Rectal smooth muscle tissue (tissue), 1 donor: Measurements from ENCODE around the gene EXOSC1.
"Not testable (repeated sequence)": the region's sequence is repeated elsewhere in the genome, so short reads cannot be mapped to it uniquely, and the experiment has no call there.

Experiments
- H3K27ac ChIP-seq: one replicate; pipeline ENCODE4 v1.7.0; 2013; ENCODE audit warnings: low read depth, low read length, inconsistent platforms
- H3K27me3 ChIP-seq: one replicate; pipeline ENCODE4 v1.7.0; 2013; ENCODE audit warnings: low read length; ENCODE audit not compliant: control insufficient read depth, insufficient read depth
- H3K36me3 ChIP-seq: one replicate; pipeline ENCODE4 v1.7.0; 2013; ENCODE audit warnings: low read length; ENCODE audit not compliant: control insufficient read depth, insufficient read depth
- H3K4me1 ChIP-seq: one replicate; pipeline ENCODE4 v1.7.0; 2013; ENCODE audit warnings: low read length; ENCODE audit not compliant: control insufficient read depth, insufficient read depth
- H3K4me3 ChIP-seq: one replicate; pipeline ENCODE4 v1.7.0; 2013; ENCODE audit warnings: low read length
- H3K9ac ChIP-seq: one replicate; pipeline ENCODE4 v1.7.0; 2013; ENCODE audit warnings: low read length

Gene EXOSC1

GRCh38 chr10:97474918-97475317 is 29.1 kb upstream of the EXOSC1 start:
- Histone ChIP-seq H3K4me3 (no peak overlapping the region), H3K9ac (no peak overlapping the region), H3K36me3 (peaks cover 41% of the 10 kb centered on the region), H3K27ac (no peak overlapping the region), H3K27me3 (no peaks in the 10 kb centered on the region), H3K4me1 (no peaks in the 10 kb centered on the region)

GRCh38 chr10:97468781-97469180 is 23.0 kb upstream of the EXOSC1 start:
- H3K4me1 ChIP-seq, H3K27ac ChIP-seq, H3K9ac ChIP-seq, H3K4me3 ChIP-seq, H3K27me3 ChIP-seq: not testable (repeated sequence)
- peaks cover 50% of the 10 kb centered on the region for H3K36me3 ChIP-seq

DNA sequence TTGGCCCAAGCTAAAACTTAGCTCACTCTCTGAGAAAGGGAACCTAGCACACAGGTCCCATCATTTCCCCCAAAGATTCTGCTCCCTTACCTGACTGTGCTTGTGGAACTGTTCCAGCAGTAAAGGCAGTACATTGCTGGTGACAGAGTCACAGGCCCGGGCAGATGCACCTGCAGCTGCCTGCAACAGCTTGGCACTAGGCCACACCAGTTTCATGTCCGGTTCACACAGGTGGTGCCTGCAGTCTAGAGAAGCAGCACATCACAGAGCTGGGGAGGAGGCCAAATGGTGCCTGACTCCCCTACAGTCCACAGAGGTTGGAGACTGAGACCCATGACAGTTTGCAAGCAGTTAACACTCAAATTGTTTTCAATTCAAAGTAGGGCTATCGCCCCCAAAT is 22.4 kb upstream of the EXOSC1 start:
- H3K27ac ChIP-seq = no peak overlapping the region
- peaks cover 50% of the 10 kb centered on the region for H3K36me3 ChIP-seq
- no peak overlapping the region for H3K9ac ChIP-seq

GRCh38 chr10:97466755-97467154 is 20.9 kb upstream of the EXOSC1 start:
- no peak overlapping the region for H3K27ac ChIP-seq
- no peaks in the 10 kb centered on the region for H3K4me1 ChIP-seq
- no peak overlapping the region for H3K4me3 ChIP-seq
- H3K9ac ChIP-seq = no peak overlapping the region
- H3K36me3 ChIP-seq = peaks cover 54% of the 10 kb centered on the region
- no peaks in the 10 kb centered on the region for H3K27me3 ChIP-seq

More for the DNA sequence above, 22.4 kb upstream of the EXOSC1 start:
- Histone ChIP-seq H3K4me3 (no peak overlapping the region), H3K27me3 (no peaks in the 10 kb centered on the region), H3K4me1 (no peaks in the 10 kb centered on the region)

DNA sequence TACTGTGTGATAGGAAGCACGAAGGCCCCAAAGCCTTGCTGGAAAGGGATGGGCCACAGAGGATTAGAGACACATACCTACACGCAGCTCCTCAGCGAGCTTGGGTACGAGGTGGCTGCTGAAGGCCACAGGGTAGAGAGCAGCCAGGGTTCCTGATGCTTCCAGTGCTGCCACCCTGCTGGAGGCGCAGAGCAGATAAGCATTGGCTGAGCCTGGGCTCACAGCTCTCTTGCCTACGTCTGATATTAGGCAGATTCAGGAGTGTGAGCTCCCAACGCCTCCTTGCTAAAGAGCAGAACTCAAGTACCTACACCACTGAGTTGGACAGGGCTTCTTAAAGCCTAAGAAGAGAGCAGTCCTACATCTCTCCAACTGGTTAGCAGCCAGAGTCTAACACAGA is 20.2 kb upstream of the EXOSC1 start:
- Histone ChIP-seq H3K36me3 (peaks cover 62% of the 10 kb centered on the region), H3K9ac (no peak overlapping the region), H3K4me1 (no peaks in the 10 kb centered on the region), H3K4me3 (no peak overlapping the region), H3K27ac (no peak overlapping the region), H3K27me3 (no peaks in the 10 kb centered on the region)

DNA sequence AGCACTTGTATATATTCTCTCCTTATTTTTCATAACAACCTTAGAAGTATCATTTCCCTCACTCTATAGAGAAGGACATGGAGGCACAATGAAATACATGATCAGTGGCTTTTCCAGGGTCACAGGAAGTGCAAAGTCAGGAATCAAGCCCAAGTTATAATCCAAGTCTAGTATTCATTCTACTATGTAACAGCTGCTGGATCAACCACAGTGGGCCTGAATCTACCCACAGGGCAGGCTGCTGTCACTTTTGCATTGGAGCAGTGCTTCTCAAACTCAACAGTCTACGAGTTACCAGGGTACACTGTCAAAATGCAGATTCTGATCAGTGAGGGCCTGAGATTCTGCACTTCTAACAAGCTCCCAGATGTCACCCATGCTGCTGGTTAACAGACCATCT is 18.4 kb upstream of the EXOSC1 start:
- no peaks in the 10 kb centered on the region for H3K4me1 ChIP-seq

DNA sequence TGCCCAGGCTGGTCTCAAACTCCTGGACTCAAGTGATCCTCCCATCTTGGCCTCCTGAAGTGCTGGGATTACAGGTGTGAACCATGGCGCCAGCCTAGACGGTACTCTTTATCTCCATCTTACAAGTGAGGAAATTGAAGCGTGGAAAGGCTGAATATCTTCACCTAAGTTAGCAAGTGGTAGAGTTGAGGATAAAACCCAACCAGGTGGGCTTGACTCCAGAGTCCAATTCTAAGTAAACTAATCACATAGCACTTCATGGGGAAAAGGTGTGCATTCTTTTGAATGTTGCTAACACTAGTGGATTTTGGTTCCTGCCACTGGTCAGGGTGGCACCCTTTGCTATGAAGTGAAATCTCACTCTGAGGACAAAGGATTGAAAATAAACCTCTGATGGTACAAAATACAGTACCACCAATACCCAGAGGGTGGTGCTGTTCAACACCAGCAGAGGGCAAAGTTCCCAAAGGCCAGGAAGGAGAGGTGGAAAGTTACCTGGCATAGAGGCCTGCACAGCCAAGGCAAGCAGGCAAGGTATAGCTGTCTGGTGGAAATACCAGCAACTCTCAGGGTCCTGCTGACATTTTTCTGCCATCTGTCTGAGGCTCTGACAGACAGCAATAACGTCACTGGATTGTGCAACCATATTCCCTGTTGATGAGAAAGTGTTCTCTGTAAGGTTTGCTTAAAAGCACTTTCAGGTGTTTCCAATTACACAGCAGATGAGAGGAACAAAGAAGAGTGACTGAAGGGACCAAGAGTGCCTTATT is 17.7 kb upstream of the EXOSC1 start:
- no peak overlapping the region for H3K9ac ChIP-seq
- H3K36me3 ChIP-seq = peaks cover 59% of the 10 kb centered on the region
- no peak overlapping the region for H3K27ac ChIP-seq
- H3K4me3 ChIP-seq = no peak overlapping the region
- no peaks in the 10 kb centered on the region for H3K4me1 ChIP-seq
- no peaks in the 10 kb centered on the region for H3K27me3 ChIP-seq

More for the DNA sequence above, 18.4 kb upstream of the EXOSC1 start:
- H3K27ac ChIP-seq = no peak overlapping the region
- H3K27me3 ChIP-seq = no peaks in the 10 kb centered on the region
- H3K4me3 ChIP-seq = no peak overlapping the region
- H3K36me3 ChIP-seq = peaks cover 60% of the 10 kb centered on the region
- no peak overlapping the region for H3K9ac ChIP-seq

DNA sequence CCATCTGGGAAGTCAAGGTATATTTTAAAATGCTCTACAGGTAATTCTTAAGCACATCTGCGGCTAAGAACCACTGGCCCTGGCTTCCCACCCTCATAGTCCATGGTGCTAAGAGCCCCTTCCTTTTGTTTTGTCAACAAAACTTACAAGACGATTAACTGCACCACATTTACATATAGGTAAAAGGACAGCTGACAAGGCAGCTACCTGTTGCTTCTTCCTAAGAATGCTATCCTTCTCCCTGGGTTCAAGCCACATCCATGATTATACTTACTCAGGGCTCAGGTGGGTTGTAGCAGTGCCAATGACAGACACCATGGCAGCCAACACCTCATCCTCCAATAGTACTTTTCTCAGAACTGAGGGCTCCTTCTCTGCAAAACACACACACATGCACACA is 16.5 kb upstream of the EXOSC1 start:
- peaks cover 54% of the 10 kb centered on the region for H3K36me3 ChIP-seq
- no peaks in the 10 kb centered on the region for H3K27me3 ChIP-seq
- no peak overlapping the region for H3K27ac ChIP-seq
- H3K4me1 ChIP-seq = no peaks in the 10 kb centered on the region
- H3K4me3 ChIP-seq = no peak overlapping the region
- H3K9ac ChIP-seq = no peak overlapping the region

GRCh38 chr10:97459933-97460332 is 14.1 kb upstream of the EXOSC1 start:
- no peak overlapping the region for H3K4me3 ChIP-seq
- H3K4me1 ChIP-seq = no peaks in the 10 kb centered on the region
- H3K27ac ChIP-seq = no peak overlapping the region
- no peak overlapping the region for H3K9ac ChIP-seq
- no peaks in the 10 kb centered on the region for H3K27me3 ChIP-seq
- H3K36me3 ChIP-seq = peaks cover 37% of the 10 kb centered on the region

- H3K4me1 ChIP-seq = no peaks in the 10 kb centered on the region
- no peaks in the 10 kb centered on the region for H3K27me3 ChIP-seq
- H3K36me3 ChIP-seq = peaks cover 37% of the 10 kb centered on the region
- H3K27ac ChIP-seq = no peak overlapping the region
- no peak overlapping the region for H3K4me3 ChIP-seq
- H3K9ac ChIP-seq = no peak overlapping the region
Observed at GRCh38 chr10:97459111-97459510, 13.3 kb upstream of the EXOSC1 start.

DNA sequence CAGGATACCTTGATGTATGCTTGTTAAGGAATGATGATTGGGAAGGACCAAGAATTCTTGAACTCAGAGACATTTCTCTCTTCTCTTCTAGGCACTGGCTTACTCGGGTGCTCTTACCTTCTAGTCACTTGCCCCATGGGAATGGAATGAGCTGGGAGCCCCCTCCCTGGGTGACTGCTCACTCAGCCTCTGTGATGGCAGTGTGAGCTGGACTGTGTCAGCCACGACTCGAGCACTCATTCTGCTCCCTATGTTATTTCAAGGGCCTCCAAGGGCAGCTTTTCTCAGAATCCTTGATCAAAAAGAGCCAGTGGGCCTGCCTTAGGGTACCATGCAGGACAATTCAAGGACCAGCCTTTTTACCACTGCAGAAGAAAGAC is 10.9 kb upstream of the EXOSC1 start:
- no peak overlapping the region for H3K9ac ChIP-seq
- H3K27ac ChIP-seq = no peak overlapping the region
- no peak overlapping the region for H3K4me3 ChIP-seq
- no peaks in the 10 kb centered on the region for H3K27me3 ChIP-seq
- H3K36me3 ChIP-seq = peaks cover 35% of the 10 kb centered on the region
- H3K4me1 ChIP-seq = no peaks in the 10 kb centered on the region

DNA sequence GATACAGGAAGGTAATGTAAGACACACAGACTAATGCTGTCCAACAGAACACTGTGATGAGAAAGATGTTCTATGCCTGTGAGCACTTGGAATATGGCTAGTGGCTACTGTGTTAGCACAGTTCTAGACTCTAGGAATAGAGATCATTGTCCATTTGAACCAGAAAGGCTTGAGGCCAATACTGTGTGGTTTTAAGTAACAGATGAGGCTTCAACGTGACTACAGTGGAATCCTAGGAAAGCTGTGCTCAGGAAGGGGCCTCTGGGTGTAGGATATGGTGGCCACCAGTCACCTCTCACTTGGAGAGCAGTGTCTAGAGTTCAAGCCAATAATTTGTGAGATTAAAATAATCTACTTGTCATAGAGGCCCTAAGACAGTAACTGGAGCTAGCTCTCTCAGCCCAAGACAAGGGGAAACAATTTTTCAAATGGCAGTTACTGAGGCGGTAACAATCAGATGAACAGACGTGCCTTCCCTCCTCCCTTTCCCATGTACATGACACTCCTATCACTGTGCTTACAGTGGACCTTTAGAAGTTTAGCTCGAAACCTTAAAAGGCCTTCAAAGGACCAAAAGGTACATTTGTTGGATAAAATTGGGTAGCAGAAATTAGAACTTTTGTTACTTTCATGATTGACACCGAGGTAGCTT is 10.4 kb upstream of the EXOSC1 start:
- H3K27ac ChIP-seq = no peak overlapping the region
- no peak overlapping the region for H3K4me3 ChIP-seq
- no peaks in the 10 kb centered on the region for H3K27me3 ChIP-seq
- H3K36me3 ChIP-seq = peaks cover 30% of the 10 kb centered on the region
- H3K9ac ChIP-seq = no peak overlapping the region
- no peaks in the 10 kb centered on the region for H3K4me1 ChIP-seq
